ENCODE data around the gene MORN1. TPM values are rescaled to one million over a fixed set of nuclear protein-coding genes. Genes with fewer than 3 reads are reported as not detected.

MORN1 gene
- total RNA-seq, 2 experiments from 2014 or later, result 5.3 to 6.5 TPM

DNA sequence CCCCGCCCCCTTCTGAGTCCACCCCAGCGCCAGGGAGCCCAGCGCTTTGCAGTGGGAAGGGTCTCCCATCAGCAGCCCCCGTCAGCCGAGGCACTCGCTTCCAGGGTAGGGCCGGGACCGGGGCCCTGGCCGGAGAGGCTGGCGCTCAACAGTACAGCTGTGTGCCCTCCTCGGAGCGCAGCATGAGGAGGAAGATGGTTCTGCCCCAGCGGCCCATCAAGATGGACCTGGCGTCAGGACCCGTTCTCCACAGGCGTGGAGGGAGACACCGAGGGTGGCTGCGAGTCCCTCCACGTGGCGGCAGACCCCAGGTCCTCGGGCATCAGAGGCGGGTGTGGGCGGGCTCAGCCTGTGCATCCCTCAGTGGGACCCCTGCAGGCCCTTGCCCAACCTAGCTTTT, 54.3 kb downstream of the MORN1 start:
- Histone ChIP-seq H3K4me1 (ENCODE audit: insufficient read depth, low read length) (no peaks in the 10 kb centered on the region), H3K27me3 (ENCODE audit: control insufficient read depth in 1 of 2, insufficient read depth in 2 of 2, low read length in 2 of 2) (no peaks in the 10 kb centered on the region), H3K9me3 (ENCODE audit: control insufficient read depth in 1 of 2, insufficient read depth in 1 of 2, low read length in 2 of 2) (no peaks in the 10 kb centered on the region), H3K27ac (ENCODE audit: low read depth in 1 of 2, low read length in 2 of 2) (no peak overlapping the region), H3K4me3 (ENCODE audit: low read length) (no peak overlapping the region), H3K36me3 (ENCODE audit: insufficient read depth, low read length) (no peaks in the 10 kb centered on the region)
- TF ChIP-seq, protein P1, sequence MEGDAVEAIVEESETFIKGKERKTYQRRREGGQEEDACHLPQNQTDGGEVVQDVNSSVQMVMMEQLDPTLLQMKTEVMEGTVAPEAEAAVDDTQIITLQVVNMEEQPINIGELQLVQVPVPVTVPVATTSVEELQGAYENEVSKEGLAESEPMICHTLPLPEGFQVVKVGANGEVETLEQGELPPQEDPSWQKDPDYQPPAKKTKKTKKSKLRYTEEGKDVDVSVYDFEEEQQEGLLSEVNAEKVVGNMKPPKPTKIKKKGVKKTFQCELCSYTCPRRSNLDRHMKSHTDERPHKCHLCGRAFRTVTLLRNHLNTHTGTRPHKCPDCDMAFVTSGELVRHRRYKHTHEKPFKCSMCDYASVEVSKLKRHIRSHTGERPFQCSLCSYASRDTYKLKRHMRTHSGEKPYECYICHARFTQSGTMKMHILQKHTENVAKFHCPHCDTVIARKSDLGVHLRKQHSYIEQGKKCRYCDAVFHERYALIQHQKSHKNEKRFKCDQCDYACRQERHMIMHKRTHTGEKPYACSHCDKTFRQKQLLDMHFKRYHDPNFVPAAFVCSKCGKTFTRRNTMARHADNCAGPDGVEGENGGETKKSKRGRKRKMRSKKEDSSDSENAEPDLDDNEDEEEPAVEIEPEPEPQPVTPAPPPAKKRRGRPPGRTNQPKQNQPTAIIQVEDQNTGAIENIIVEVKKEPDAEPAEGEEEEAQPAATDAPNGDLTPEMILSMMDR (IDR thresholded peaks at IDR 0.05), result no peak
- H3K36me3 Mint-ChIP-seq (ENCODE audit: low read depth), result no peaks in the 10 kb centered on the region
- POLR2A ChIA-PET, result no interaction called here
- CTCF ChIA-PET, result interaction anchor here (0.5 kb wide), 1 partner anchor 51 kb away, joined by 3 read pairs; no protein-coding TSS in a partner anchor
- H3K27ac Mint-ChIP-seq, result no peak overlapping the region
- intact Hi-C loops (cut with DNase I, micrococcal nuclease), result no loop called here
- H3K9me3 Mint-ChIP-seq, result no peaks in the 10 kb centered on the region
- H3K4me3 Mint-ChIP-seq, result no peak overlapping the region
- no peaks in the 10 kb centered on the region for H3K4me1 Mint-ChIP-seq (ENCODE audit: low read depth)
- ATAC-seq (ENCODE audit: poor library complexity) (no peak), DNase-seq (no peak)
- no peaks in the 10 kb centered on the region for H3K27me3 Mint-ChIP-seq

DNA sequence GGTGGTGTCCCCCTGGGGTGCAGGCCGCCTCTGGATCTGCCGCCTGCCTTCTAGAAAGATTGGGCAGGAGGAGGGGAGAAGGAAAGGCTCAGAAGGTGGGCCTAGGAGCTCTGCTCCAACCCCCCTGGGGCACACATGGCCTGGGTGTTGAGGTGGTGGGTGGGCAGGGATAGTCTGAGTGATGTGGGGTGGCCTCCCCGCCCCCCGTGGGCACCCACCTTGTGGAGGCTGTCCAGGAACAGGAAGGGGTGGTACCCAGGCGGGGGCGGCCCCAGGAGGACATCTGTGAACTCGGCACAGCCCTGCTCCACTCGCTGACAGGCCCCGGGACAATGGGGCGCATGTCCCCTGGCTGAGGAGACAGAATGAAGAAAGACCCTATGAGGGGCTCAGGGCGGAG, 54.9 kb downstream of the MORN1 start:
- POLR2A ChIA-PET, result no interaction called here

DNA sequence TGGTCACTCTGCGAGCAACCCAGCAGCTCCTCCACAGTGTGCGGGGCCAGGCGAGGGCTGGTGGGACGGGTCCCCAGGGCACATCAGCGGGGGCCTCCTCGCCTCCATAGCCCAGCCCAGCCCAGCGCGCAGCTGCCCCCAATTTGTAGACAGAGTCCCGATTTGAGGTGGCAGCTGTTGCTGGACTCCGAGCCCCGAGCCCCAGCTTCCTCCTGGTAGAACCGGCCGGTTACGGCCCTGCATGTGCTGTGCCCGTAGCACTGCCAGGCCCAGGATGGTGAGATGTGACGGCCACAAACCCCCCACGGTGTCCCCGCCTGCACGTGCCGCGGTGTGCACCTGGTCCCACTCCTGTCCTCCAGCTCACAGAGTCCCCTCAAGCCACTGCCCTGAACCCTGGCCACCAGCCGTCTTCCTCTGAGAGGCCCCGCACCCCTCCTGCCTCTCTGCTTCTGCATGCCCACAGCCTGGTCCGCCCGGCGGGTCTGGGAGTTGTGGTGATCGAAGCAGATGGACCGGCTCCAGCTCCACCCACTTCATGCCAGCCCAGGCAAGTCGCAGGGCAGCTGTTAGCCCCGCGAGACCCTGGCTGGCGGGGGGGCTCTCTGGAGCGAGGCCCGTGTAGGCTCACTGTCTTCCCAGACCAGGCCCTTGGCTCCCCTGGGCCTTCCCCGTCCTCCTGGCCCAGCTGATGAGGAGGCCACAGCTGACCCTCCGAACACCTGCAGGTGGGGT, 55.5 kb downstream of the MORN1 start:
- Mint-ChIP-seq H3K27ac (no peak overlapping the region), H3K9me3 (no peaks in the 10 kb centered on the region), H3K27me3 (no peaks in the 10 kb centered on the region), H3K4me1 (ENCODE audit: low read depth) (no peaks in the 10 kb centered on the region), H3K4me3 (no peak overlapping the region), H3K36me3 (ENCODE audit: low read depth) (no peaks in the 10 kb centered on the region)
- H3K36me3 ChIP-seq (ENCODE audit: insufficient read depth, low read length), result no peaks in the 10 kb centered on the region
- ChIA-PET CTCF (interaction anchor here (0.5 kb wide), 1 partner anchor 101 kb away, joined by 3 read pairs; no protein-coding TSS in a partner anchor), POLR2A (no interaction called here)
- no peaks in the 10 kb centered on the region for H3K27me3 ChIP-seq (ENCODE audit: control insufficient read depth in 1 of 2, insufficient read depth in 2 of 2, low read length in 2 of 2)
- no peaks in the 10 kb centered on the region for H3K9me3 ChIP-seq (ENCODE audit: control insufficient read depth in 1 of 2, insufficient read depth in 1 of 2, low read length in 2 of 2)
- intact Hi-C loops (cut with DNase I, micrococcal nuclease), result no loop called here
- DNase-seq (no peak), ATAC-seq (ENCODE audit: poor library complexity) (no peak)
- TF ChIP-seq, protein P1 (IDR thresholded peaks at IDR 0.05), result no peak
- H3K4me1 ChIP-seq (ENCODE audit: insufficient read depth, low read length), result no peaks in the 10 kb centered on the region
- no peak overlapping the region for H3K4me3 ChIP-seq (ENCODE audit: low read length)
- H3K27ac ChIP-seq (ENCODE audit: low read depth in 1 of 2, low read length in 2 of 2), result no peak overlapping the region

More for the DNA sequence above, 54.9 kb downstream of the MORN1 start:
- H3K9me3 Mint-ChIP-seq, result no peaks in the 10 kb centered on the region
- no peaks in the 10 kb centered on the region for H3K4me1 ChIP-seq (ENCODE audit: insufficient read depth, low read length)
- no peaks in the 10 kb centered on the region for H3K36me3 ChIP-seq (ENCODE audit: insufficient read depth, low read length)
- intact Hi-C loops (cut with DNase I, micrococcal nuclease), result no loop called here
- H3K4me1 Mint-ChIP-seq (ENCODE audit: low read depth), result no peaks in the 10 kb centered on the region
- no peaks in the 10 kb centered on the region for H3K27me3 ChIP-seq (ENCODE audit: control insufficient read depth in 1 of 2, insufficient read depth in 2 of 2, low read length in 2 of 2)
- no peaks in the 10 kb centered on the region for H3K27me3 Mint-ChIP-seq
- H3K4me3 Mint-ChIP-seq, result no peak overlapping the region
- no peak overlapping the region for H3K27ac Mint-ChIP-seq
- no peaks in the 10 kb centered on the region for H3K9me3 ChIP-seq (ENCODE audit: control insufficient read depth in 1 of 2, insufficient read depth in 1 of 2, low read length in 2 of 2)
- no peak overlapping the region for H3K4me3 ChIP-seq (ENCODE audit: low read length)
- DNase-seq, result no peak
- no peak for ATAC-seq (ENCODE audit: poor library complexity)
- H3K36me3 Mint-ChIP-seq (ENCODE audit: low read depth), result no peaks in the 10 kb centered on the region
- TF ChIP-seq, protein P1 (IDR thresholded peaks at IDR 0.05), result no peak
- CTCF ChIA-PET, result no interaction called here
- no peak overlapping the region for H3K27ac ChIP-seq (ENCODE audit: low read depth in 1 of 2, low read length in 2 of 2)

Data from CD4-positive, alpha-beta T cell (primary cell).